ENCODE measurements around the gene CBX6. TPM values are rescaled to one million over a fixed set of nuclear protein-coding genes. Genes with fewer than 3 reads are reported as not detected.
"Not testable (repeated sequence)": the region's sequence is repeated elsewhere in the genome, so short reads cannot be mapped to it uniquely, and the experiment has no call there.

The CBX6 gene
- 10 to 100 TPM; 91.4 to 93.5 TPM for total RNA-seq

DNA sequence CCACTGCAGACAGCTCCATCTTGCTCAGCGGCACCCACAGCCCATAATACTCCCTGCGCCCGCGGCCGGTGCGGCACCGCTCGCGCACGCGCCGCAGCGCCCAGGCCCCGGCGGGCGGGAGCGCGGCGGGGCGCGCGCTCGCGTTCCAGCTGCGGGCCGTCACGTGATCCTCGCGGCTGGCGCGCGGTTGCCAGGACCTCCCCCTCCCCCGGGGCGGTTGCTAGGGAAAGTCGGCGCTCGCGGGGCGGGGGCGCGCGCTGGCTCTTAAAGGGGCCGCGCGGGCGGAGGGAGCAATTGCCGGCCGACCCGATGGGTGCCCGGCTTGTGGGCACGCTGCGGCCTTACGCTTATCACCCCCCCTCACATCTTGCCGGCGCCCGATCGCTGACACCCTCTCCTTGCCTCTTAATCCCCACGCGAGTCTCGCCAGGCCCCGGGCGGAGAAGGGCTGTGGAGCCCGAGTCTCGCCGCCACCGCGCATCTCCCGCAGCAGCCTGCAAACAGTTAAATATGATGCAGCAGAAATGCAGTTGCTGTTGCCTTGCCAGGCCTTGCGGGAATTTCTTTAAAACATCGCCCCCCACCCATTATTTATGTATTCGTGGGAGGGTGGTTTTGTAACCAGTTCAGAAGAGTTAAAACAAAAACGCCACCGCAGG, at the start of gene CBX6:
TSS of gene CBX6 (minus strand) at position 45 of the 659 bp plus-strand sequence. CDS start at position 19, 26 bp downstream.
- DNase-seq: peak; percentile 94
- H3K27ac Mint-ChIP-seq: peak within 1 kb of the TSS; percentile 94
- peaks cover 29% of the 10 kb centered on the region for H3K36me3 Mint-ChIP-seq (ENCODE audit: low read depth)
- no peaks in the 10 kb centered on the region for H3K27me3 Mint-ChIP-seq (ENCODE audit: low read depth)
- CTCF ChIA-PET: interaction anchor here (1.1 to 3.6 kb wide), 4 partner anchors 8 to 447 kb away, joined by 3 to 51 read pairs (median 10); partner anchors contain the start of gene RPL3
- H3K9me3 Mint-ChIP-seq: peaks cover 2% of the 10 kb centered on the region
- peak within 1 kb of the TSS; percentile 96 for H3K4me3 Mint-ChIP-seq
- peaks cover 63% of the 10 kb centered on the region for H3K4me1 Mint-ChIP-seq (ENCODE audit: low read depth)
- intact Hi-C loops (cut with micrococcal nuclease): loop anchor here (1.0 to 5.0 kb wide), 3 partner anchors 447 to 1035 kb away; partner anchors contain the start of genes ATF4 and RPL3

GRCh38 chr22:38921806-38922205, 49.8 kb upstream of the CBX6 start:
- no peaks in the 10 kb centered on the region for H3K36me3 Mint-ChIP-seq (ENCODE audit: low read depth)
- DNase-seq: no peak
- H3K4me3 Mint-ChIP-seq: no peak overlapping the region
- H3K4me1 Mint-ChIP-seq (ENCODE audit: low read depth): no peaks in the 10 kb centered on the region
- H3K27ac Mint-ChIP-seq: no peak overlapping the region
- intact Hi-C loops (cut with micrococcal nuclease): no loop called here
- H3K9me3 Mint-ChIP-seq: no peaks in the 10 kb centered on the region
- CTCF ChIA-PET: interaction anchor here (0.6 to 1.0 kb wide), 2 partner anchors 82 to 626 kb away, joined by 3 read pairs; no protein-coding TSS in a partner anchor
- H3K27me3 Mint-ChIP-seq (ENCODE audit: low read depth): peaks cover 24% of the 10 kb centered on the region

DNA sequence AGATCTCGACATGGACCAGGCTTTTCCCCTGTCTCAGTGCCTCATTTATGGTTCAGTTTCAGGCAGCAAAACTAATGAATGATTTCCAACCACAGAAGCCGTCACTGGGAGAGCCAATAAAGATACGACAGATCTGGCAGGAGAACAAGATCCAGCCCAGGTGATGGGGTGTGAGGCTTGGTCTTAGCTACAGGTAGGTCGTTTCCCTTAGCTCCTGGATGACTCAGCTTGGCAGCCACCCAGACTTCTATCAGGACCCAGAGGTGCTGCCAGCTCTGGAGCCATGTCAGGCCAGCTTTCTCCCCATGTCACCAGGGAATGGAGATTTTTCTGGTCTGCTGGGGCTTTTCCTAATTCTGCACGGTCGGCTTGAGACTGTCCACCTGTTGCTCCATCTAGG, 49.1 kb upstream of the CBX6 start:
- CTCF ChIA-PET: interaction anchor here (0.6 to 1.0 kb wide), 2 partner anchors 78 to 82 kb away, joined by 3 read pairs; no protein-coding TSS in a partner anchor
- DNase-seq: no peak
- H3K36me3 Mint-ChIP-seq (ENCODE audit: low read depth): no peaks in the 10 kb centered on the region
- no peak overlapping the region for H3K27ac Mint-ChIP-seq
- no peaks in the 10 kb centered on the region for H3K9me3 Mint-ChIP-seq
- no peaks in the 10 kb centered on the region for H3K4me1 Mint-ChIP-seq (ENCODE audit: low read depth)
- H3K27me3 Mint-ChIP-seq (ENCODE audit: low read depth): peaks cover 24% of the 10 kb centered on the region
- no peak overlapping the region for H3K4me3 Mint-ChIP-seq
- intact Hi-C loops (cut with micrococcal nuclease): no loop called here

DNA sequence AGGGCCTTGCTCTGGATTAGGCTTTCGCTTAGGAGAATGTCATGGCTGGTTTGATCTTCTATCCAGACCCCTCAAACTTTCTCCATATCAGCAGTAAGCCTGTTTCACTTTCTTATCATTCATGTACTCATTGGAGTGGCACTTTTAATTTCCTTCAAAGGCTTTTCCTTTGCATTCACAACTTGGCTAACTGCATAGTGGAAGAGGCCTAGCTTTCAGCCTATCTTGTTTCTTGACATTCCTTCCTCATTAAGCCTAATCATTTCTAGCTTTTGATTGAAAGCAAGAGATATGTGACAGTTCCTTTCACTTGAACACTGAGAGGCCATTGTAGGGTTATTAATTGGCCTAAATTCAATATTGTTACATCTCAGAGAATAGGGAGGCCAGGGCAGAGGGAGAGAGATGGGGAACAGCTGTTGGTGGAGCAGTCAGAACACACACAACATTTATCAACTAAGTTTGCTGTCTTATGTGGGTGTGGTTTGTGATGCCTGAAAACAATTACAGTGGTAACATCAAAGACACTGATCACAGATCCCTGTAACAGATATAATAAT, 47.7 kb upstream of the CBX6 start:
- CTCF ChIA-PET: interaction anchor here (0.6 to 1.7 kb wide), 4 partner anchors 30 to 368 kb away, joined by 3 to 8 read pairs (median 3); no protein-coding TSS in a partner anchor
- no peaks in the 10 kb centered on the region for H3K36me3 Mint-ChIP-seq (ENCODE audit: low read depth)
- intact Hi-C loops (cut with micrococcal nuclease): no loop called here

GRCh38 chr22:38911434-38911833, 39.4 kb upstream of the CBX6 start:
- Mint-ChIP-seq H3K4me1 (ENCODE audit: low read depth) (no peaks in the 10 kb centered on the region), H3K36me3 (ENCODE audit: low read depth) (no peaks in the 10 kb centered on the region), H3K27me3 (ENCODE audit: low read depth) (peaks cover 5% of the 10 kb centered on the region), H3K4me3 (no peak overlapping the region), H3K27ac (no peak overlapping the region), H3K9me3 (no peaks in the 10 kb centered on the region)
- DNase-seq: no peak
- CTCF ChIA-PET: interaction anchor here (0.6 kb wide), 1 partner anchor 21 kb away, joined by 4 read pairs; no protein-coding TSS in a partner anchor
- intact Hi-C loops (cut with micrococcal nuclease): no loop called here

More for the DNA sequence above, 47.7 kb upstream of the CBX6 start:
- no peak for DNase-seq
- no peak overlapping the region for H3K4me3 Mint-ChIP-seq
- no peaks in the 10 kb centered on the region for H3K9me3 Mint-ChIP-seq
- no peaks in the 10 kb centered on the region for H3K4me1 Mint-ChIP-seq (ENCODE audit: low read depth)
- H3K27ac Mint-ChIP-seq: no peak overlapping the region
- H3K27me3 Mint-ChIP-seq (ENCODE audit: low read depth): peaks cover 18% of the 10 kb centered on the region

DNA sequence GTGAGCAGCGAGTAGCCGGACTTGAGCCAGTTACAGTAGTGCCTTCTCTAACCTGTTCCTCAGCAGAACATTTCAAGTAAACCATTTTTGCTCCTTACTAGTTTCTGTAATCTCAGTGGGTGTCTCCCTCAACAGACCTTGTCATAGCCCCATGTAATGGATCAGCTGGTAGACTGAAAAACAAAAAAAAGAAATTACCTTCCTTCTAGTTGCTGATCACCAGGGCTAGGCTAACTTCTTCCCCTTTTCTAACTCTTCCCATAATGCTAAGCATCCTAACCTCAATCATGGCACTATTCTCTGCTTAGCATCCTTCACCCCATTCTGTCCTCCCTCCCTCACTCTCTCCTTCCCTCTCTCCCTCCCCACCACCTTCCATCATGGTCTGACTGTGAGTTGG, 35.8 kb upstream of the CBX6 start:
- H3K36me3 Mint-ChIP-seq (ENCODE audit: low read depth): peaks cover 3% of the 10 kb centered on the region
- peaks cover 7% of the 10 kb centered on the region for H3K27me3 Mint-ChIP-seq (ENCODE audit: low read depth)
- intact Hi-C loops (cut with micrococcal nuclease): no loop called here
- no peak overlapping the region for H3K27ac Mint-ChIP-seq
- no peak for DNase-seq
- CTCF ChIA-PET: no interaction called here
- H3K4me3 Mint-ChIP-seq: no peak overlapping the region
- H3K9me3 Mint-ChIP-seq: peaks cover 4% of the 10 kb centered on the region
- no peaks in the 10 kb centered on the region for H3K4me1 Mint-ChIP-seq (ENCODE audit: low read depth)

- DNase-seq: no peak
- Mint-ChIP-seq H3K9me3 (peaks cover 4% of the 10 kb centered on the region), H3K4me1 (ENCODE audit: low read depth) (peaks cover 4% of the 10 kb centered on the region), H3K36me3 (ENCODE audit: low read depth) (peaks cover 3% of the 10 kb centered on the region), H3K27me3 (ENCODE audit: low read depth) (peaks cover 8% of the 10 kb centered on the region), H3K27ac (no peak overlapping the region), H3K4me3 (no peak overlapping the region)
- intact Hi-C loops (cut with micrococcal nuclease): no loop called here
- CTCF ChIA-PET: interaction anchor here (0.9 kb wide), 1 partner anchor 21 kb away, joined by 5 read pairs; no protein-coding TSS in a partner anchor
These were observed 34.0 kb upstream of the CBX6 start for GRCh38 chr22:38906052-38906451.

DNA sequence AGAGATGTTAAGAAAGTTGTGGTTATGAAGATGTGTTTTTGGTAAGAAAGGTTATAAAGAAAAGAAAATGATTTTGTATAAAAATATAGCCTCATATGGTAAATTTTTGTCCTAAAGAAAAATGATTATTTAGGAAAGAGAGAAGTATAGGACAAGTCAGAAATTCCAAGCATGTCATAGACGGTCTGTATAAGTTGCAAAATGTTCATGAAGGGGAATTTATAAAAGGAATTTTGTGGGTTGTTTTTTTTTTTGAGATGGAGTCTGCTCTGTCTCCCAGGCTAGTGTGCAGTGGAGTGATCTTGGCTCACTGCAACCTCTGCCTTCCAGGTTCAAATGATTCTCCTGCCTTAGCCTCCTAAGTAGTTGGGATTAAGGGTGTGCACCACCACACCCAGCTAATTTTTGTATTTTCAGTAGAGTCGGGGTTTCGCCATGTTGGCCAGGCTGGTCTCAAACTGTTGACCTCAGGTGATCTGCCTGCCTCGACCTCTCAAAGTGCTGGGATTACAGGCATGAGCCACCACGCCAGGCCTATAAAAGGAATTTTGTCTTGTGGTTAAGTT, 32.1 kb upstream of the CBX6 start:
- H3K27ac Mint-ChIP-seq; H3K4me3 Mint-ChIP-seq; H3K4me1 Mint-ChIP-seq (ENCODE audit: low read depth); H3K27me3 Mint-ChIP-seq (ENCODE audit: low read depth); DNase-seq; intact Hi-C loops (cut with micrococcal nuclease); H3K36me3 Mint-ChIP-seq (ENCODE audit: low read depth); H3K9me3 Mint-ChIP-seq: not testable (repeated sequence)
- CTCF ChIA-PET: interaction anchor here (0.6 to 0.8 kb wide), 2 partner anchors 18 to 34 kb away, joined by 4 read pairs; no protein-coding TSS in a partner anchor

DNA sequence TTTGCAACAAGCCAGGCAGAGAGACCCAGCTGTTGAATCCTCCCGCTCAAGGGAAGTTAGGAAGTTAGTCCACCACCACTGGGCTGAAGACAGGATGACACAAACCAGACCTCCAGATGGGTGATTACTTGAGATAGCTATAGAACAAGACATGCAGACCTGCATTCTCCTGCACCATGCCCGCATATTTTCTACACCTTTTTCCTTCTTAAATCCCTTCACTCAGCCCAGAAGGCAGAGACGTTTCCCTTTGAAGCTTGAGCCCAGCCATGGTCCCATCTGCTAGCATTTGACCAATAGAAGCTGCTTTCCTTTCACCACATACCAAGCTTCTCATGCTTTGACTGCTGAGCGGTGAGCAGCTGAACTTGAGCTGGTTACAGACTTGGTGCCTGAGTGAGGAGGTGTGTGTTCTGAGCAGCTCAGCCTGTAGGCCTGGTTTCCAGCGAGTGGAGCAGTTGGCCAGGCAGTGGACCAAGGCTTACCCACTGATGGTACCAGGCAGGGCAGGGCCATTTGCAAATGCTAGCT, 29.2 kb upstream of the CBX6 start:
- Mint-ChIP-seq H3K4me1 (ENCODE audit: low read depth) (peaks cover 9% of the 10 kb centered on the region), H3K36me3 (ENCODE audit: low read depth) (peaks cover 3% of the 10 kb centered on the region), H3K9me3 (peaks cover 4% of the 10 kb centered on the region), H3K4me3 (no peak overlapping the region), H3K27ac (no peak overlapping the region), H3K27me3 (ENCODE audit: low read depth) (peaks cover 7% of the 10 kb centered on the region)
- no peak for DNase-seq
- CTCF ChIA-PET: interaction anchor here (0.6 to 1.6 kb wide), 3 partner anchors 31 to 223 kb away, joined by 3 to 5 read pairs (median 4); no protein-coding TSS in a partner anchor
- intact Hi-C loops (cut with micrococcal nuclease): no loop called here

DNA sequence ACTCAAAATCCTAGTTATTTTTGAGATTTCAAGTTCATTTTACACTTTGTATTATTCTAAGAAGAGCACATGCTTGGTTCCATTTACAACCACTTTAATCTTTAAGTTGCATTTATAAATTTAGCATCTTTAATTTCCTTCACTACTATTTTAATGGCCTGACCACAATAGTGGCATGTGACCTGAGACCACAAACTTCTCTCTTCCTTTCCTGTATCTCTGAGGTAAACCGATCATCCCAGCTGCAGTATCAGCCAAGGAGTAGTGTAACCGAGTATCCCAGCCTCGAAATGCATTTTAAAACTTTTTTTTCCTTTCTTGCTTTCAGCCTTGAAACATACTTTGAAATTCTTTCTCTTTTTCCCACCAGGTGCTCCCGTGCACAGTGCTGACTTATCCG, 28.7 kb upstream of the CBX6 start:
- DNase-seq: no peak
- Mint-ChIP-seq H3K9me3 (peaks cover 4% of the 10 kb centered on the region), H3K36me3 (ENCODE audit: low read depth) (peaks cover 3% of the 10 kb centered on the region), H3K4me3 (no peak overlapping the region), H3K4me1 (ENCODE audit: low read depth) (peaks cover 9% of the 10 kb centered on the region), H3K27ac (no peak overlapping the region), H3K27me3 (ENCODE audit: low read depth) (peaks cover 7% of the 10 kb centered on the region)
- intact Hi-C loops (cut with micrococcal nuclease): no loop called here
- CTCF ChIA-PET: interaction anchor here (0.6 to 1.6 kb wide), 3 partner anchors 30 to 104 kb away, joined by 3 to 5 read pairs (median 4); no protein-coding TSS in a partner anchor

DNA sequence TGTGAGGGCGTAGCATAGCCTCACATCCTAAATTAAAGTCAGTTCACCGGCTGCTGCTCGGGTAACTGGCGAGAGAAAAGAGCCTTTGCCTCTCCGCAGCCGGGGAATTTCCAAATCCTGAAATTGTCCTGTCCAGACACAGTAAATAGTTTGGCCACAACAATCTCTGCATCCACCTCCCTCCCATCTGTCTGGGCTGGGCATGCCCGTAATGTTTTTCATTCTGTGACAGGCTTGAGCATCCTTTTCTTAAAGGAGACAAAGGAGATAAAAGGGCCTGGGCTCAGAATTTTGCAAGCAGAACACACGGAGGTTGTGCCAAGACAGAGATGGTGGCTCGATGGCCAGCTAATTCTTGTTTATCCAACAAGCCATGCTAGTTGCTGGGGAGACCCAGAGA, 19.2 kb upstream of the CBX6 start:
- Mint-ChIP-seq H3K4me3 (no peak overlapping the region), H3K27me3 (ENCODE audit: low read depth) (peaks cover 5% of the 10 kb centered on the region), H3K27ac (no peak overlapping the region), H3K4me1 (ENCODE audit: low read depth) (no peaks in the 10 kb centered on the region), H3K36me3 (ENCODE audit: low read depth) (no peaks in the 10 kb centered on the region), H3K9me3 (no peaks in the 10 kb centered on the region)
- DNase-seq: no peak
- intact Hi-C loops (cut with micrococcal nuclease): no loop called here
- CTCF ChIA-PET: no interaction called here

DNA sequence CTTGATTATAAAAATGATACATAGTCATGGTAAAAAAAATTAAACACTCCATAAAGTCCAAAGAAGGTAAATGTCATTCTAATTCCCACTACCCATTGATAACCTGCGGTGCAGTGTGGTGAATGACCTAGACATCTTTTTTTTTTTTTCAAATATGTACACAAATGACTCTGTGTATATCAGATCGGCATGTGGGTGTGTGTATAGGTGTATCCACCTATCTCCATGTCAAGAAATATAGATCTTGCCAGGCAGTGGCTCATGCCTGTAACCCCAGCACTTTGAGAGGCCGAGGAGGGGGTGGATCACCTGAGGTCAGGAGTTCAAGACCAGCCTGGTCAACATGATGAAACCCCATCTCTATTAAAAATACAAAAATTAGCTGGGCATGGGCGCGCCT, 18.4 kb upstream of the CBX6 start:
- H3K4me1 Mint-ChIP-seq (ENCODE audit: low read depth): no peaks in the 10 kb centered on the region
- no peaks in the 10 kb centered on the region for H3K9me3 Mint-ChIP-seq
- peaks cover 5% of the 10 kb centered on the region for H3K27me3 Mint-ChIP-seq (ENCODE audit: low read depth)
- no peak for DNase-seq
- H3K27ac Mint-ChIP-seq: no peak overlapping the region
- H3K36me3 Mint-ChIP-seq (ENCODE audit: low read depth): no peaks in the 10 kb centered on the region
- no peak overlapping the region for H3K4me3 Mint-ChIP-seq
- intact Hi-C loops (cut with micrococcal nuclease): no loop called here
- CTCF ChIA-PET: interaction anchor here (0.6 to 1.6 kb wide), 4 partner anchors 21 to 166 kb away, joined by 3 to 7 read pairs (median 5); no protein-coding TSS in a partner anchor

Measured in activated naive CD4-positive, alpha-beta T cell treated with anti-CD3 and anti-CD28 coated beads for 36 hours (primary cell).